A673 (cell line): ENCODE measurements around the gene MAP4K4. TPM values are rescaled to one million over a fixed set of nuclear protein-coding genes. Genes with fewer than 3 reads are reported as not detected.

Source experiments
- BruUV-seq: library from RNA; stranded (reverse); fragments of 400-500 nt; replicated peaks from 2 replicates; lab custom pipeline; 2021; lab: Mats Ljungman, UMichigan
- CTCF ChIA-PET: fragments of 300-600 bp; sonication (Branson Sonifier 250); formaldehyde crosslinking; loops from one replicate; lab custom pipeline; 2022; ENCODE audit warnings: antibody characterized with exemption; lab: Charles Lee
- POLR2A ChIA-PET: fragments of 300-600 bp; sonication (Branson Sonifier 250); formaldehyde crosslinking; loops from one replicate; lab custom pipeline; 2022; ENCODE audit warnings: antibody characterized with exemption; ENCODE audit not compliant: low non-redundant PET; lab: Charles Lee
- DNase-seq: peaks from one replicate; pipeline ENCODE4 v3.0.0-alpha.2; 2015; ENCODE audit warnings: low spot score
- H3K27ac ChIP-seq: fragments of 200-600 bp; sonication (generic); 2 replicates; pipeline ENCODE4 v1.5.1; 2016; ENCODE audit warnings: mixed run types, low read depth, mild to moderate bottlenecking, mixed read lengths, antibody characterized with exemption, low read length; ENCODE audit not compliant: poor library complexity, severe bottlenecking
- H3K27me3 ChIP-seq: fragments of 200-600 bp; sonication (generic); replicated peaks from 2 replicates; pipeline ENCODE4 v1.6.1; 2017; ENCODE audit warnings: mixed run types, low read depth, mild to moderate bottlenecking, mixed read lengths, antibody characterized with exemption, low read length; ENCODE audit not compliant: insufficient read depth, poor library complexity
- H3K36me3 ChIP-seq: fragments of 200-600 bp; sonication (generic); 2 replicates; pipeline ENCODE4 v1.6.1; 2016; ENCODE audit warnings: mixed run types, mild to moderate bottlenecking, mixed read lengths, antibody characterized with exemption, low read length; ENCODE audit not compliant: insufficient read depth, poor library complexity, severe bottlenecking
- H3K4me1 ChIP-seq: fragments of 200-600 bp; sonication (generic); 2 replicates; pipeline ENCODE4 v1.6.1; 2017; ENCODE audit warnings: mixed run types, mild to moderate bottlenecking, mixed read lengths, antibody characterized with exemption, low read length; ENCODE audit not compliant: insufficient read depth, poor library complexity, severe bottlenecking
- H3K4me3 ChIP-seq: fragments of 200-600 bp; sonication (generic); 2 replicates; pipeline ENCODE4 v1.5.1; 2016; ENCODE audit warnings: low read depth, mixed run types, mild to moderate bottlenecking, mixed read lengths, low read length; ENCODE audit not compliant: poor library complexity, severe bottlenecking
- H3K9me3 ChIP-seq: fragments of 200-600 bp; sonication (generic); 2 replicates; pipeline ENCODE4 v1.6.1; 2016; ENCODE audit warnings: mixed run types, low read depth, mild to moderate bottlenecking, mixed read lengths, antibody characterized with exemption, low read length; ENCODE audit not compliant: poor library complexity, severe bottlenecking
- EZH2 ChIP-seq: fragments of 200-600 bp; sonication (generic); IDR thresholded peaks from 2 replicates; pipeline ENCODE4 v1.6.1; 2017; ENCODE audit warnings: borderline replicate concordance, low read depth, mild to moderate bottlenecking, mixed read lengths, antibody characterized with exemption, low read length; ENCODE audit not compliant: poor library complexity, severe bottlenecking
- intact Hi-C: fragments of 100-400 bp; cut with micrococcal nuclease; formaldehyde crosslinking; loops from one replicate; pipeline ENCODE4 v1.10.0; 2022; ENCODE audit not compliant: unreplicated experiment
- total RNA-seq: library from RNA; stranded (reverse); gene quantifications from 2 replicates; pipeline ENCODE4 v1.2.3, GENCODE V29; 2021
- TF ChIP-seq, protein P1 (sequence below): fragments of 300-800, 200-600 bp; sonication (generic); conservative IDR thresholded peaks from 2 replicates; pipeline ENCODE4 v1.5.1; 2017; ENCODE audit warnings: low read depth, mild to moderate bottlenecking, antibody characterized with exemption, low read length, moderate library complexity, mixed read lengths

MAP4K4 gene
- total RNA-seq, 1 experiment from 2014 or later = 157 TPM

DNA sequence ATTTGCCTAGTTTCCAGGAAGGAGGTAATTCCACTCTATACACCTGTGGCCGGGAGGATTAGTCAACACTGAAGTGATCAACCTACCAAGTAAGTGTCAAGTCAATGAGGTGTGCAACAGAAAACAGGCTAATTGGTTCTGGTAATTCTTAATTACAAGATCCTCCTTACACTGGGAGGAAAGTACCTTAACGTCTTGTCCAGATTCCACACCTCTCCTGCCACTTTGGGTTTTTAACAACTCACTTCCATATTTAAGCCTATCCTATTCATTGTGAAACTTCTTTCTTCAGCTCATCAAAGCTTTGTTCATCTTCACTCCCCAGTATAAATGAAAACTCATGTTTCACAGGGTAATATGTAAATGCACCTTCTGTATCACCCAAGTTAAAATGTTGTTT, 22.0 kb upstream of the MAP4K4 start:
- DNase-seq = no peak
- POLR2A ChIA-PET = interaction anchor here (0.7 kb wide), 1 partner anchor 1494 kb away, joined by 3 read pairs; no protein-coding TSS in a partner anchor
- Histone ChIP-seq H3K4me3 (no peak overlapping the region), H3K4me1 (no peaks in the 10 kb centered on the region), H3K27me3 (no peaks in the 10 kb centered on the region), H3K9me3 (peaks cover 14% of the 10 kb centered on the region), H3K36me3 (no peaks in the 10 kb centered on the region), H3K27ac (no peak overlapping the region)
- TF ChIP-seq EZH2 = no peak
- TF ChIP-seq, protein P1, sequence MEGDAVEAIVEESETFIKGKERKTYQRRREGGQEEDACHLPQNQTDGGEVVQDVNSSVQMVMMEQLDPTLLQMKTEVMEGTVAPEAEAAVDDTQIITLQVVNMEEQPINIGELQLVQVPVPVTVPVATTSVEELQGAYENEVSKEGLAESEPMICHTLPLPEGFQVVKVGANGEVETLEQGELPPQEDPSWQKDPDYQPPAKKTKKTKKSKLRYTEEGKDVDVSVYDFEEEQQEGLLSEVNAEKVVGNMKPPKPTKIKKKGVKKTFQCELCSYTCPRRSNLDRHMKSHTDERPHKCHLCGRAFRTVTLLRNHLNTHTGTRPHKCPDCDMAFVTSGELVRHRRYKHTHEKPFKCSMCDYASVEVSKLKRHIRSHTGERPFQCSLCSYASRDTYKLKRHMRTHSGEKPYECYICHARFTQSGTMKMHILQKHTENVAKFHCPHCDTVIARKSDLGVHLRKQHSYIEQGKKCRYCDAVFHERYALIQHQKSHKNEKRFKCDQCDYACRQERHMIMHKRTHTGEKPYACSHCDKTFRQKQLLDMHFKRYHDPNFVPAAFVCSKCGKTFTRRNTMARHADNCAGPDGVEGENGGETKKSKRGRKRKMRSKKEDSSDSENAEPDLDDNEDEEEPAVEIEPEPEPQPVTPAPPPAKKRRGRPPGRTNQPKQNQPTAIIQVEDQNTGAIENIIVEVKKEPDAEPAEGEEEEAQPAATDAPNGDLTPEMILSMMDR = no peak
- intact Hi-C loops = no loop called here
- CTCF ChIA-PET = no interaction called here
- BruUV-seq = no TSS peak

DNA sequence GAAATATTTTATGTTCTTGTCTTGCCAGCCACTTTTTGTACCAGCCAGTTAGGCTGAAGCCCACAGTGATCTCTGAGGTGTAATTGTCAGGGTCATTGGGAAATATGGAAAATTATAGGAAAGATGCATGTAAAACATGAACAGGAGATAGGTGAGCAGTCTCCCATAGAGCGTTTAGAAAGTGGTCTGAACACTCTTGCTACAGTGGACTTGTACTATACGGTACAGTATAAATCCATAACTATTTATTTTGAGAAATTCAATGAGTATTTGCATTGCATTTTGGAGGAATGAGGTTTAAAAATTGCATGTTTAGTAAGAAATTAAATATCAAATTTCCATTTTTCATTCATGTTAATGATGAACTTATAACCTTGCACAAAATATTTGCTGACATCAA, 20.8 kb upstream of the MAP4K4 start:
- Histone ChIP-seq H3K36me3 (no peaks in the 10 kb centered on the region), H3K27ac (no peak overlapping the region), H3K27me3 (no peaks in the 10 kb centered on the region), H3K4me1 (no peaks in the 10 kb centered on the region), H3K4me3 (no peak overlapping the region), H3K9me3 (peaks cover 12% of the 10 kb centered on the region)
- POLR2A ChIA-PET = no interaction called here
- BruUV-seq = no TSS peak
- TF ChIP-seq, protein P1 = no peak
- TF ChIP-seq EZH2 = no peak
- intact Hi-C loops = no loop called here
- no peak for DNase-seq
- CTCF ChIA-PET = no interaction called here

GRCh38 chr2:101677658-101678057, 19.8 kb upstream of the MAP4K4 start:
- peaks cover 2% of the 10 kb centered on the region for H3K9me3 ChIP-seq
- intact Hi-C loops = no loop called here
- DNase-seq = no peak
- TF ChIP-seq, protein P1 = no peak
- TF ChIP-seq EZH2 = no peak
- H3K36me3 ChIP-seq = no peaks in the 10 kb centered on the region
- no peak overlapping the region for H3K4me3 ChIP-seq
- ChIA-PET CTCF (no interaction called here), POLR2A (no interaction called here)
- BruUV-seq = no TSS peak
- H3K4me1 ChIP-seq = no peaks in the 10 kb centered on the region
- no peak overlapping the region for H3K27ac ChIP-seq
- no peaks in the 10 kb centered on the region for H3K27me3 ChIP-seq
